LHCN-M2 (cell line): ENCODE results near the gene MAMDC2. TPM values are rescaled to one million over a fixed set of nuclear protein-coding genes. Genes with fewer than 3 reads are reported as not detected.
A peak's percentile ranks its signal among the peaks of the same experiment; 100 is the strongest.

ENCODE experiments used
- DNase-seq: peaks from one replicate; pipeline ENCODE4 v3.0.0-alpha.2; 2012; ENCODE audit warnings: low read depth
- total RNA-seq: library from RNA; depleted of rRNA; stranded (reverse); fragments of >200 nt; gene quantifications from 2 replicates; pipeline ENCODE4 v1.2.3, GENCODE V29; 2014

The MAMDC2 gene
- total RNA-seq, 1 experiment from 2014 or later = 53.2 TPM

DNA sequence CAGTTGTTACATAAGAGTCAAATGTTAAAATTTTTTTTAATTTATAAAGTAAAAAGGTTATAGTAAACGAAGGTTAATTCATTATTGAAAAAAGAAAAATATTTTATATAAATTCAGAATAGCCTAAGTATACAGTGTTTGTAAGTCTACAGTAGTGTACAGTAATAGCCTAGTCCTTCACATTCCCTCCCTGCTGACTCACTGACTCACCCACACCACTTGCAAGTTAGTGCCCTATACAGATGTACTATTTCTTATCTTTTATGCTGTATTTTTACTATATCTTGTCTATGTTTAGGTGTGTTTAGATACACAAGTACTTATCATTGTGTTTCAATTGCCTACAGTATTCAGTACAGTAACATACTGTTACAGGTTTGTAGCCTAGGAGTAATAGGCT lies 57.6 kb downstream of the MAMDC2 start:
- DNase-seq = peak; percentile 32

DNA sequence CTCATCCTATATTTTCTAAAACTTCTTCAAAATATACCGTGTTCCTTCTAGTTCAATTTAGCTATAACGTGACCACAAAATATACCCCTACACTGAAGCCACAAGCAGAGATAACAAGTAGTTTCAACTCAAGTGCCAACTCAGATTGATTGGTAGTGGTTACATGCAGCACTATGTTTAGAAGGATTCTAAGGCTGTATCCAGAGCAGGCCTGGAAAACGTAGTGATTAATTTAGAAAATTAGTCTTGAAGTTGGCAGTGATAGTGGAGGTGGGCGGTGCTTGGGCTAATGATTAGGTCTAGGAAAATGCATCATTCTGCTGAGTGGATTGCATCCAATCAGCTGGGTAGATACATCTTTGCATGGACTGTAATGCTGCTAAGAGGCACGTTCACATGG lies 61.5 kb downstream of the MAMDC2 start:
- no peak for DNase-seq

DNA sequence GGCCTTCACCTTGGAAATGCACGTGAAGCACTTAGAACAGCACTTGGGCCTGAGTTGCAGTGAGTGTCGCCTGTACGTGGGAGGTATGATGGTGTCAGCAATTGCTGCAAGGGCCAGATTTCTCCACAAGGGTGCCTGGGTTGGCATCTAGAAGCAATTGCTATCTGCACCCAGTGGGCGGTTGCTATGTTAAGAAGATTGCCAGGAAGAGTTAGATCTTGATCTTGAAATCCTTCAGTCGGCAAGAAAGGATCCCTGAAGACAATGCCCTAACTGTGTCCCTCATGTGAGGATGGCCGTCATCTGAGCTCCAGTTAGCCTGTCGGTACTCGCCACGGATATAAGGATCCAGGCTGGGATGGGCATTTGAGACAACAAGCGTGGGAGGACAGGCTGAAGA lies 62.9 kb downstream of the MAMDC2 start:
- DNase-seq = no peak

DNA sequence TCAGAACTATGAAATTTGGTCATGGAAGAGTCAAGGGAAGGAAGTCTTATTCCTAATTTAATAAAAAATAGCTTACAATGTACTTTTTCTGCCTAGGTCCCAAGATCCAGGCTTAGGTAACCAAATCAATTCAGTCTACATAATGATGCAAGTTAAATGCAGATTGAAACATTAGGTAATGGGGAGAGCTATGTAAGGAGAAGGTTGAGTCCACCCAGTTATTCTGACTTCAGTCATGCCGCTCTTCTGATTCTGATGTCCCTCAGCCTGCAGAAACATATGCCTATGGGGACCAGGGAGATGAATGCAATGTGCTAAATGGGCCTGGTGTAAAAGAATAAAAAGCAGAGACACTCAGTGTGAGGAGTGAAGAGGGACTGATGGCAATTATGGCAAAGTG lies 63.9 kb downstream of the MAMDC2 start:
- no peak for DNase-seq

DNA sequence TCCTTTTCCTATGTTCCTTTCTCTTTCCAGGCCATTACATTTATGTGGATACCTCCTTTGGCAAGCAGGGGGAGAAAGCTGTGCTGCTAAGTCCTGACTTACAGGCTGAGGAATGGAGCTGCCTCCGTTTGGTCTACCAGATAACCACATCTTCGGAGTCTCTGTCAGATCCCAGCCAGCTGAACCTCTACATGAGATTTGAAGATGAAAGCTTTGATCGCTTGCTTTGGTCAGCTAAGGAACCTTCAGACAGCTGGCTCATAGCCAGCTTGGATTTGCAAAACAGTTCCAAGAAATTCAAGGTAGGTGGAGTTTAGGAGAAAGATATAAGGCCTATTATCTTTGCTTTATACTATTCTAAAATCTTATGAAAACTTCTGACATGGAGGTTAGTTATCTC lies 64.5 kb downstream of the MAMDC2 start:
- DNase-seq = no peak

DNA sequence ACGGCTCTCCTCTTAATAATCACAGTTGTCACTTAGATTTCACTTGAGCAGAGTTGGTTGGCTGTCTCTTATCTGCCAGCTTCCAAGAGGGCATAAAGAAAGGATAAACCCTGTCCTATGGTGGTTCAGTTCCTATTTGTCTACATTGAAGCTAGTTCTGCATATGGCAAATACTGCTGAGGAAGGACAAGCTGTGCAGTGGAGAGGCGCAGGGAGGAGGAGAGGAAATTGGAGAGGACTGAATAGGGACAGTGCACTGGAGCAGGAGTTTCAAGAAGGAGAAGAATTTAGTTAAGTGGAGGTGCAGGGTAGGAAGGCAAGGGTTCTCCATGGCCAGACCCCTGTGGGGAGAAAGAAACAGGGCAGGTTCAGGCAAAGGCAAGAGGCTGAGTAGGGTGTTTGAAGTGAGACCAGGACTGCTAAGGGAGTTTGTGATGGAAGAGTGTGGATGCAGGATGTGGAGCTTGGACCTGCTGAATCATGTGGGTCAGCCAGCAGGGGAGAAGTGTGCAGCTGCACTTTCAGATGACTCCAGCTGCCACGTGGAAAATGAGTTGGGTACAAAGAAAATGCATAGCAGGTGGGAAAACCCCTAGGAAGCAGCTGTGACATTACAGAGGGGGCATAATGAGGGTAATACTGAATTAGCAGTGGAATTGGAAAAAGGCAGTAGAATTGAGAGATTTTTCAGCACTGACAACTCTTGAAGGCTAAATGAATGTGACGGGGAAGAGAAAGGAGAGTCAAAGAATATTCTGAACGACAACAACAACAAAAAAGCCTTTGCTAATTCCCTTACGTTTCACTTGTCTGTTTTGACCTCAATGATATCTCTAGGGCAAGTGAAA lies 66.8 kb downstream of the MAMDC2 start:
- DNase-seq = peak; percentile 86

DNA sequence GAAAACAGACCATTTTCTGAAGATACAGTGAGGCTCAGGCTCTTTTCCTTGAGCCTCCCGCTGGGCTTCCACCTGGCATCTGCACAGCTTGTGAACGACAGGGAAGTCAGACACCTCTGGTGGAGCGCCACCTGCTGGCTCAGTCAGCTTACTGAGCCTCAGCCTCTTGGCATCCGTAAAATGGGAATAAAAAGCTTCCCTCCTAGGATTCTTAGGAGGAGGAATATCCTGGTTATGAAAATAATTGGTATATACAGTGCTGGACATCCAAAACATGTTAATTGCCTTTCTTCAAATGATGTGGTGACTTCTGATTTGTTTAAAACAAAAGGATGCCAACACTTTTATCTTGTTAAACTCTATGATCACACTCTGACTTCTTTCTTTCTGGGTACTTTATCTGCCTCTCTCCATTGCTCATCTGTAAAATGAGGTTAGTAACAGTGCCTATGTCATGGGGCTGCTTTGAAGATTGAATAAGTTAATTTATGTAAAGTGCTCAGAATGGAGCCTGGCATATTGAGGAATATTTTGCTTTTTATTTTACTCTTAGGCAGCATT lies 67.5 kb downstream of the MAMDC2 start:
- DNase-seq = peak; percentile 78

DNA sequence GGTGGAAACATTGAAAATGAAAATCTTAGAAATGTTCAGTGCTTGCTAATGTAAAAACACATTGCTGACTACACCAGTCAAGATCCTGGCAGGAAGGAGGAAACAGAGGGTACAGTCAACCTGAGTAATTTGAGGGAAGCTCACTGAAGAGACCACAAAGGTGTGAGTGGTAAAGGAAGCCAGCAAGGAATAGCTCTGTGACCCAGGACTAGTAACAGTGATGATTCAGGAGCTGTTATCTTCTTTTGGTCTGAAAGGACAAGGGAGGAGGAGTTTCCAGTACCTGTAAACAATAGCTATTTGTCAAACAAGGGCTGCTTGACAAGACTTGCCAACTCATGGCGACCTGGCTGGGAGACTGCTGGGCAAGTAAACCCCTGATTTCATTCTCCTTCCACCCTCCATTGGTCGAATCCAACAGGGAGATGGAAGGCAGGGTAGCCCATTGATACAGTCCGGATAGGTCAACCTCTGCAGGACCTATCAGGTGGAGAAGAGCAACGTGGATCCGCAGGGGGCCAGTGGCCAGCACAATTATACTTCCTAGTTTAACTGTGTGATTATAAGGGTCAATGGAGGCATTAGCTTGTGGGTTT lies 68.1 kb downstream of the MAMDC2 start:
- no peak for DNase-seq

DNA sequence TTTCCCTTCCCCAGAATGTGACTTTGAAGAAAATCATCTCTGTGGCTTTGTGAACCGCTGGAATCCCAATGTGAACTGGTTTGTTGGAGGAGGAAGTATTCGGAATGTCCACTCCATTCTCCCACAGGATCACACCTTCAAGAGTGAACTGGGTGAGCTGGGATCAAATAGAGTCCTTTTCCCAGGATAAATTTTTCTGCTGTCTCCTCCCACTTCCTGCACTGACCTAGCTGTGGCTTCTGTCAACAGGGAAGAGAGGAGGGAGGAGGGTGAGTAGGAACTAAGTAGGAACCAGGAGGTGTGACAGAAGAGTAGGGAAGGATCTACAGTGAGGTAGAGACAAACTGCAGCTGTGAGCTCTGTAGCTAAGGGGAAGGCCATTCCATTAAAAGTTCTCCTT lies 69.3 kb downstream of the MAMDC2 start:
- DNase-seq = no peak

DNA sequence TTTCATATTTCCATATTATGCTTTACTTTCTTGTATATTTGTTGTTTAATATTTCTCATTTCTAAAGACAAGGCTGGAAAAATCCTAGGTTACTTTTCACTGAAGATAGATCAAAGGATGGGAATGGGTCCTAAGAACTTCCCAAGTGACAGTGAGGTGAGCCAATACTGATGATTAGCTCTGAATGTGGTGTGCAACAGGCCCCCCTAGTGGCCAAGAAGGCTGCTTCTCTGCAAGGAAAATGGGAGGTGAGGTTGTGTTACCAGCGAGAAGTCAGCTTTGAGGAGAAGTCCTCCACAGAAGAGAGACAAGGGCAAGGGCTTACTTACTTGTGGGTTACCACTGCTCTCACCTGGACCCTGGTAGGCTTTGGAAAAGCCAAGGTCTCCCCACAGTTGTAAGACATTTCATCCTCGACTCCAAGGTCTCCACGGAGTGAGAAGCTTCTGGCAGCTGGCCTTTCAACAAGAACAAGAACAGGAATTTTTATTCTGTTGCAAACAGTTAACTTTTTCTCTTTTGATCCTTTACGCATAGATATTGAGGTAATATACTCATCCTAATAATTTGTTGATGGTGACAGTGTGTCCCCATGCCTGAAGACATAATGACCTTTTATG lies 69.9 kb downstream of the MAMDC2 start:
- DNase-seq = peak; percentile 70

DNA sequence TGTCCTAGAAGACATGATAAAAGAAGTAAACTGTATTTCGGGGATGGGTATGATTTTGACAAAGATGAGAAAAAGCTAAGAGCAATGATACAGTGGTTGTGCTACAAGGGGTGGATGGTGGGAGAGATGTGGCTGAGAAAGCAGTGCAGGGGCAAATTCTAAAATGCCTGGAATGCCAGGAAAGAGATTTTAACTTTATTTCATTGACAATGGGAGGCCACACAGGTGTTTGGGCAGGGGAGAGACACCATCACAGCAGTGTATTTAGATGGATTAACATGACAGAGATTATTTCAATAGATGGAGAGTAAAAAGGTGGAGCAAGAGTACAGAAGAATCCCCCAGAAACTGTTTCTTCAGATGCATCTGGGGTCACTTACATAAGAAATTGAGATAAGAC lies 71.2 kb downstream of the MAMDC2 start:
- no peak for DNase-seq

DNA sequence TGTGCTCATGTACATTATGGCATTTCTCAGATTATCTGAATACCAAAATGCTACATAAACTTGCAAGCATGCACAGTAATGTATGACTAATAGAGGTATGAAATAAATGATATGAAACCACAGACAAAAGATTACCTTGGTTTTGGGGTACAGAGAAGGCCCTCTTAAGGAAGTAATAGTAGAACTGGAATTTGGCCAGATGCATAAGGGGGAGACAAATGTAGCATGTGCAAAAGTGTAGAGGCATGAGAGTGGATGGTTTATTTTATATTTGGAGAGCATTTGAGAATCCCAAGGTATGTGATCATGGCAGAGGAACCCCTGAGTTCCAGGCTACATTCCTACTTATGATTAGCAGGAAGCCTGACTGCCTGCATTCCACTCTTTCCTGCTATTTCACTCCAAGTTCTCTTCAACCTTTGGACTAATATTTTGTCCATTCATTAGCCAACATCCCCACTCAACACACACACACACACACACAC lies 74.2 kb downstream of the MAMDC2 start:
- DNase-seq = no peak

DNA sequence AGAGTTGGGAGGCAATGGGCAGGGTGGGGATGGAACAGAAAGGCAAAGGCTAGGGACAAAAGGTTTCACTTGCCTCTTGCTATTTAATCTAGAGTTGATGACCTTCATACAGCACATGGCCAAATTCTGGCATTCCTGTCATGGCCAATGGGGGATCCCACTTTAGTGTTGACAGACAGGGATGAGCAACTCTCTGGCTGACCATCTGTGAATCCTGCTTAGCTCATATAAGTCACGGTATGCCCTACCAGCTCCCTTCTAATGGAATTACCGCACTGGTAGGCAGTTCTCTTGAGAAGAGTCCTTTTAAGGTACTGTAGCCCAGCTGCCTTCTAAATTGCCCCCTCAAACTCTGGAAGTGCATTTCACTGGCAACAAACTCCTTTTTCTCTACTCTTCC lies 76.1 kb downstream of the MAMDC2 start:
- DNase-seq = peak; percentile 31

DNA sequence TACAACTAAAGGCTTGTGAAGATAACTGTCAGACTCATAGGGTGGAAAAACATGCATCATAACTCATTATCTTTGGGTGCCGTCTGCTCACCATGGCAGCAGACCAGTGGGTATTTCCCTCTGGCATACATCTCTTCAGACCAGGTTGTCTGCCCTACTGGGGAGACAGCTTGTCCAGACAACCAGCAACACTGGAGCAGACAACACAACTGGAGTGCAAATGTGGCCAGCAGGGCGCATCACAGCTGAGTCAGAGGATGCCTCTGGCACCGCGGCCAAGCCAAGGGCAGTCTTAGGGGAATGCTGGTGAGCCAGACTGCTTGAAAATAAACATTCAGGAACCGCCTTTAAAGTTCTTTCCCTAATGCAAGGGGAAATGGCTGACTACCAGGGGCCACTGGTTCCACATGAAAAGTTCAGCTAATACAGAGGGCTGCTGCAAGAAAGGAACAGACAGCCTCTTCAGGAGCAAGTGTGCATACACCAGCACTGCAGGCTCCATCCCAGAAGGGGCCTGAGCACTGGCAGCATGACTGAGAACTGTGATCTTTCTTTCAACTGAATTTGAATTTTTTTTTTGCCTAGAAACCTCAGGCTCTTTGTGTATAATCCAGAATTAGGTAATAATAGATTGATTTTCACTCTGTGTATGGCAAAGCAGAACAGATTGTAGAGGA lies 77.3 kb downstream of the MAMDC2 start:
- DNase-seq = peak; percentile 96

DNA sequence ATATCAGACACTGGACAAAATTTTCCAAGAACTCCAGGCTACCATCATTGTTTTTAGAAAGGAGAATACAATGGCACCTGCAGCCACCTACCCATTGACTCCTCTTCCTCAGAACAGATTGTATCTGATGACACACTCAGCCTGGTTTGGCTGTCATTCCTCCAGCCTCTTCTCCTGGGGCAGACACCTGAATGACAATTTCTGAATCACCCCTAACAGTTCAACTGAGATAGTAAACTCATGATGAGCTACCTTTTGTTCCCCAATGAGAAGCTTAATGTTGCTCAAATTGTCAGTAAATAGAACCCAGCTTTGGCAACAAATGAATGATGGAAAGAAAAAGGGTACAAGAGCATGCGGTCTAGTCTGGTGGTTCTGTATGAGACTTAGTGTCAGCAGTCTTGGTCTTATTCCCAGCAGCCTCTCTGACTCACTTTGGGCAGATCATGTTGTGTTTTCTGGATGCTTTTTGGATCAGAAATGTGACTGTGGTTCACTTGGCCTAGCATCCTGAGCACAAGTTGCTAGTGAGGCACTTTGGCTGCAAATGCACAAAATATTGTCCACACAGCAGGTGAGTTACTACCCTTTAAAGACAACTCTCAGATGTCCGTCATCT lies 78.3 kb downstream of the MAMDC2 start:
- peak; percentile 30 for DNase-seq

DNA sequence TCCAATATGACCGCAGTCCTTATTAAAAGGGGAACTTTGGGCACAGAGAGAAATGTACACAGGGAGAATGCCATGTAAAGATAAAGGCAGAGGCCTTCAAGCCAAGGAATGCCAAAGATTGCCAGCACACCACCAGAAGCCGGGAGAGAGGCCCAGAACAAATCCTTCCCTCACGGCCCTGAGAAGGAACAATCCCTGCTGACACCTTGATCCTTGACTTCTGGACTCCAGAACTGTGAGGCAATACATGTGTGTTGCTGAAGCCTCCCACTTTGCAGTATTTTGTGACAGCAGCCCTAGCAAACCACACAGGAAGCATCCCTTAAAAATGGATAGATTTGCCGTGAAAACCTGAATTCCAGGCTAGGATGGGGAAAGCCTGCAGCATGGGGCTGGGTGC lies 80.0 kb downstream of the MAMDC2 start:
- no peak for DNase-seq

DNA sequence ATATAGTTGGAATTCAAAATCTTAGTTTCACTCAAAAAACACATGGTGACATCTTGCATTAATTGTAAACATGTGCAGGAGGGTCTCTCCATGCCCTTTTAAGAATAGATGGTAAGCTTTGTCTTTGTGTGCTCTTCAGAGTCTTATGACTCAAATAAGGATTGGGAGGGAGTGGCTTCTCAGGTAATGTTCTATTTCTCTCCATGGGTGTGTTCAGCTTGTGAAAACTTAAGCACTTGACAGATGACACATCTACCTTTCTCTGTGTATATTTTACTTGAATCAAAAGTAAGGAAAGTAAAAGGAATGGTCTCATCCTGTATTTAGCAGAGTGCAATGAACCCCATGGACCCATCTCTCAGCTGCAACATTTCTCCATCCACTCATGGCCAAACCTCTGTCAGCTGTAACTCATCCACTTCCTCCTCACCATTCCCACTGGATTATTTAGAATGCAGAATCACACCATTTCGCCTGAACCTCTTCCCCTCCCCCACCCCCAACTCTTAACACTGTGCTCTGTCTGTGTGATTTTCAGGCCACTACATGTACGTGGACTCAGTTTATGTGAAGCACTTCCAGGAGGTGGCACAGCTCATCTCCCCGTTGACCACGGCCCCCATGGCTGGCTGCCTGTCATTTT lies 82.1 kb downstream of the MAMDC2 start:
- no peak for DNase-seq

DNA sequence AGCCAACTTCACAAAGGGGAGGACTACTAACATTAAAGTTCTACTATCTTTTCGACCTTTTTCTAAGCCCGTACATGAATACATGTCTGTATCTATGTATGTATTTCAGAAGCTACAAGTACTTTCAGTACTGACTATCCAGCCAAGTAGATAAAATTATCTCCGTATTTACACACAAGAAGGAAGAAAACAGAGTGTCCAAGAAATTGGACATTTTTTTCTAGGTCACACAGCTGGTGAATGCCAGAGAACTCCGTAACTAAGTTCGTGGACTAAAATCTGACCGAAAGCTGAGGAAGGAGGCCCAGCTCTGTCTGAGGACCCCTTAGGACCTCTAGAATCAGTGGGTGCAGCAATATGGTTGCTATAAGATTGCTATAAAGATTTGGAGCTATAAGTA lies 83.4 kb downstream of the MAMDC2 start:
- no peak for DNase-seq

DNA sequence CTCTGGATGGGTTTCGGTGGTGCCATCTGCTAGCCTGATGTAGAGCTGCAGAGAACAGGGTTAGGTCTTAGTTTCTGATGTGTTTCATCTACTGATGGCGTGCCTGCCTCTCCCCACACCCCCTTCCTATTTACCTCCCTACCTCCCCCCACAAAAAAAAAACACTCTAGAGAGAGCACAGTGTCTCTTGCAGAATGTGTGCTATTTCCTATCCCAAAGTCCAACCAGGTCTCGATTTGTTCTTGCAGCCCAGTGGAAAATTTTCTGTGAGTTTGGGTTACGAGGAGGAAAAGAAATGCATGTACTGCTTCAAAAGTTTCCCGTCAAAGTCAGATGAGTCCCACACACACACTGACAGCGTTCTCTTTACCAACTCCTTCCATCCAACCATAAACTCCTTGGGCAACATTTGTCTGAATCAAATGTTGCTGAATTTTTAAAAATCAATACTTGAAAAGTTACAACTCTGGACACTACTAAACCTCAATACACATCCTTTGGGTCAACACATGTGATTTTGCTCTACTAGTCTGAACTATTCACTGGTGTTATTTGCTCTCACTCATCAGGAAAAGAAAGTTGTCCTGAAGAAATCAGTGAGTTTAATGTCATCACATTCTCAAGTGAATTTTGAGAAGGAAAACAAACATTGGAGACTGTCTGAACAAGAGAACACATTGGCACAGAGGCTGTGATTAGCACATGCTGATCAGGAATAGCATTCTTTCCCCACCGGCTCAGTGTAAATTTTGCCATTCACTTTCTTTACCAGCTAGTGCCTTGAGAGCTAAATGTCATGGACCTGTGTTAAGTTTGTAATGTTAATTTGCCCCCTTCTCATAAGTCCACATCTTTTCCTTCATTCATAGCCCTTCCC lies 84.1 kb downstream of the MAMDC2 start:
- DNase-seq = no peak

DNA sequence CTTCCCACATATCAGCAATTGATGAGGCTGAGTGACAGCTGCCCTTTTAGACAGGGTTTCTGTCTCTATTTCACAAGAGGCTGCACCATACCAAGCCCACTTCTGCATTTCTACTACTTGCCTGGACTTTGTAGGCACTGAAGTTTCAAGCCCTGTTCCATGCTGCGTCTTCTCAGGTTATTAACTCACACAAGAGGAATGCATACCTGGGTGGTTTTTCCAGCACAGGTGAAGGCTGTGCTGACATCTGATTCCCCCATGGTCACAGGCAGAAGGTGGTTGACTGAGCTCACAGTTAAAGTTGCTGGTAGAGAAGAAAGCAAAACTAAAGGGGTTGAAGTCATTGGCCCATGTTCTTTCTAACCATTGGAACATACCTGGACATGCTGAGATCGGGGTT lies 86.6 kb downstream of the MAMDC2 start:
- no peak for DNase-seq
